Type B pancreatic cell (in vitro differentiated cells): ENCODE results near the gene CCNQ. TPM values are rescaled to one million over a fixed set of nuclear protein-coding genes. Genes with fewer than 3 reads are reported as not detected.
A peak's percentile ranks its signal among the peaks of the same experiment; 100 is the strongest.

ENCODE experiments used
- DNase-seq: peaks from one replicate; pipeline ENCODE4 v3.0.0; 2021; ENCODE audit warnings: mixed read lengths; ENCODE audit not compliant: unreplicated experiment; ENCODE audit errors: extremely low spot score
- H3K27ac Mint-ChIP-seq: 2 replicates; pipeline ENCODE4 v1.8.0; 2021; ENCODE audit warnings: mild to moderate bottlenecking, mixed read lengths
- H3K27me3 Mint-ChIP-seq: 2 replicates; pipeline ENCODE4 v1.8.0; 2021; ENCODE audit warnings: mixed read lengths
- H3K36me3 Mint-ChIP-seq: 2 replicates; pipeline ENCODE4 v1.8.0; 2021; ENCODE audit warnings: mixed read lengths
- H3K4me1 Mint-ChIP-seq: one replicate; pipeline ENCODE4 v1.8.0; 2021; ENCODE audit warnings: mixed read lengths; ENCODE audit not compliant: unreplicated experiment
- H3K4me3 Mint-ChIP-seq: 2 replicates; pipeline ENCODE4 v1.8.0; 2021; ENCODE audit warnings: mild to moderate bottlenecking, mixed read lengths
- H3K9me3 Mint-ChIP-seq: 2 replicates; pipeline ENCODE4 v1.8.0; 2021; ENCODE audit warnings: mixed read lengths
- CTCF ChIP-seq: fragments of 200-600 bp; sonication (generic); conservative IDR thresholded peaks from 2 replicates; pipeline ENCODE4 v1.5.0; 2021; ENCODE audit warnings: antibody characterized with exemption, mild to moderate bottlenecking
- total RNA-seq: library from RNA; stranded (reverse); gene quantifications from 2 replicates; pipeline ENCODE4 v1.2.1, GENCODE V29; 2021; ENCODE audit warnings: low replicate concordance

CCNQ gene
- total RNA-seq, 1 donor from 2014 or later = 19.0 TPM

DNA sequence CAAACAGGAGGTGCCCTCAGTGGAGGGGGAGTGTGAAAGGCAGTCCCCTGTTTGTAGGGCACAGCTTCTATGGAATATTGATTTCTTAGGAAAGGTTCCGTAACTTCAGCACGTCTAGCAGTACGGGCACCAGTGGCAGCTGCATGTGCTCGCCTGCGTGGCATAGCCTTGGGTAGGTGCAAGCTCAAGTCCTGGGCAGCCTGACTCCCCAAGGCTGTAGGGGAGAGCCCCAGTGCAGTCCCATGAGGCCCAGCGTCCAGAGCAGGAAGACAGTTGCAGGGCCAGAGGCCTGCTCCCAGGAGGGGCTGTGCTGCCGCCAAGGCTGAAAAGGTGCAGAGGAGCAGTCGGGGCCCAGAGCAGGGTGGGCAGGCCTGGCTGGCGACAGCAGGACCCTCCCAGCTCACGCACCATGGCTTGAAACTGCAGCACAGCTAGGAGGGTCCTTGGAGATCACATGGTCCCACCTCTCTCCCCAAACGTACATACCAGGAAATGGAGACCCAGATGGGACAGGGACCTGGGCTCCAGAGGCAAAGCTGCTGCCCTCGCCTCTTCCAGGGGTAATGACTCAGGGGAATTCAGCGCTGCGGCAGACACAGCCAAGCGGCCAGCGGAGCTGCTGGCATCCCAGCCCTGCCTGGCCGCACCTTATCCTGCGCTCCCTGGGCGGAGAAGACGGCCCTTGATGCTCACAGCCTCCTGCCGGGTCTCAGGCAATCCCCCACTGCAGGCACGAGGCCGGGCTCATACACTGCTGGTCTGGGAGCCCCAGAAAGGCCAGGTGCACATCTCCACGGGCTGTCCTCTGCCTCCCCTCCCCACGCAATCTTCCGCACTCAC lies 42.0 kb upstream of the CCNQ start:
- DNase-seq = no peak
- Mint-ChIP-seq H3K4me1 (no peaks in the 10 kb centered on the region), H3K9me3 (no peaks in the 10 kb centered on the region), H3K36me3 (no peaks in the 10 kb centered on the region), H3K27ac (no peak overlapping the region), H3K27me3 (peaks cover 35% of the 10 kb centered on the region), H3K4me3 (peak overlapping the region; percentile 51)
- no peak for TF ChIP-seq CTCF

GRCh38 chrX:153640045-153640686 lies 41.2 kb upstream of the CCNQ start:
- H3K9me3 Mint-ChIP-seq = no peaks in the 10 kb centered on the region
- H3K4me1 Mint-ChIP-seq = no peaks in the 10 kb centered on the region
- H3K36me3 Mint-ChIP-seq = no peaks in the 10 kb centered on the region
- TF ChIP-seq CTCF = no peak
- peaks cover 28% of the 10 kb centered on the region for H3K27me3 Mint-ChIP-seq
- DNase-seq = no peak
- no peak overlapping the region for H3K27ac Mint-ChIP-seq
- no peak overlapping the region for H3K4me3 Mint-ChIP-seq

DNA sequence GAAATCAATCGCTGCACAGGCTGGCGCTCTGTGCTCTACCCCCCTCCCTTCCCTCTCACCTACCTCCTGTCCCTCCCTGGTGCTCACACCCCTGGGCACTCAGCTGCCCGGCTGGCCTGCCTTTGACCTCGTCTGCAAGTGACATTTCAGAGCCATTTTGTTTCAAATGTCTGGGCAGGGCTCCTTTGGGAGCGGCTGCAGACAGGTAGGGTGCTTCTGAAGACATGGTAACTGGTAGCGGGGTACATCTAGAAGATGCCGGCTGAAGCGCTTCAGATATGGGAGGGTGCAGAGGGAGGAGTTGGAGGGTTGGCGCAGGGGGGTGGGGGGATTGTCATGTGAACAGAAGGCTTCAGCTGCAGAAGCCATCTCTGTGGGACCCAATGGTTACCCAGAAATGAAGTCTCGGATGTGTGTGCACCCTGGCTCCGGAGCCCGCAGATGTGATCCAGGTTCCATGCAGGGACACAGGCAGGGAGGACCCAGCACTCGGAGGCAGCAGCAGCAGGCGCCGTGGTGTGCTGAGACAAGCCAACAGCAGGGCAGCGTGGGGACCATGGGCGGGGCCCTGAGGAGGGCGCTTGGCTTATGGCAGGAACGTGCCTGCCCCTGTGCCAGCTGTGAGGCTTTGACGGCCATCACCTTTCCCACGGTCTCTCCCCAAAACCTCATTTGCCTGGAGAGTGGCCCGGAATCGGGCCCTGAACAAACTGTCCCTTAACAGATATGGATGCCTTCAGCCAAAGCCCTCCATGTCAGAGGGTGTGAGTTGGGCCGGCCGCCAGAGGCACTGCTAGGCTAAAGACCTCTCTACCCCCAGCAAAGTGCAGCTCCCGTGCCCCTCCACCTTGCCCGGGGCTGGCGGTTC lies 40.5 kb upstream of the CCNQ start:
- H3K27me3 Mint-ChIP-seq = peaks cover 21% of the 10 kb centered on the region
- H3K27ac Mint-ChIP-seq = no peak overlapping the region
- no peaks in the 10 kb centered on the region for H3K36me3 Mint-ChIP-seq
- no peak overlapping the region for H3K4me3 Mint-ChIP-seq
- H3K4me1 Mint-ChIP-seq = no peaks in the 10 kb centered on the region
- TF ChIP-seq CTCF = no peak
- no peak for DNase-seq
- H3K9me3 Mint-ChIP-seq = no peaks in the 10 kb centered on the region

DNA sequence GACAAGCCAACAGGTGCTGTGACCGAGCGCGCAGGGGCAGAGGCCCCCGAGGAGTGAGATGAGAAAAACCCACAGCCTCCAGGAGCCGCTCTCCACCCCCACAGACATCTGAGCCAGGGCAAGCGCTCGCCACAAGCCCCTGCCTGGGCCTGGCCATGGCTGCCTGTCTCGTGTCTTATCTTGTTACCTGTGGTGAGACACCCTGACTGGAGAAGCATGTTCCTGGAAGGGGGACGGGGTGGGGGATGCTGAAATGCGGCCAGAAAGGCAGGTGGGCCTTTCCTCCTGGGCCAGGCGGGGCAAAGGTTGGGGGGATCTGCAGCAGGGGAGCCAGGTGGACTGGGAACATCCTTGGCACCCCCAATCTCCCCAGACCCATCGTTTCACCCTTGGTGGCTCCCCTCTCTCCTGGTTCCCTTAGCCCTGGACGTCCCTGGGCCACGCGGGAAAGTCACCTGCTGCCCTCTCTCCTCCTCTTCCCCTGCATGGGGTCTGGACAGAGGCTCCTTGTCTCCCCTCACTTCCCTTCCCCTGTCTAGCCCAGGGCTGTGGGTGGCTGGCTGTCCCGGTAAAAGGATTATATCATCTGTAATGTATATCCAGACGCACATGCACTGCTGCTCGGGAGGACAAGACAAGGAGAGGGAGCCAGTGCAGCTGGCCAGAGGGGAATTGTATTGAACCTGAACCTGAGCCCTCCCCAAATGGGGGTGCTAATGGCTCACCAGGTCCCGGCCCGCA lies 39.7 kb upstream of the CCNQ start:
- TF ChIP-seq CTCF = no peak
- Mint-ChIP-seq H3K9me3 (no peaks in the 10 kb centered on the region), H3K27me3 (peaks cover 17% of the 10 kb centered on the region), H3K27ac (no peak overlapping the region), H3K4me3 (no peak overlapping the region), H3K4me1 (no peaks in the 10 kb centered on the region), H3K36me3 (no peaks in the 10 kb centered on the region)
- DNase-seq = no peak

DNA sequence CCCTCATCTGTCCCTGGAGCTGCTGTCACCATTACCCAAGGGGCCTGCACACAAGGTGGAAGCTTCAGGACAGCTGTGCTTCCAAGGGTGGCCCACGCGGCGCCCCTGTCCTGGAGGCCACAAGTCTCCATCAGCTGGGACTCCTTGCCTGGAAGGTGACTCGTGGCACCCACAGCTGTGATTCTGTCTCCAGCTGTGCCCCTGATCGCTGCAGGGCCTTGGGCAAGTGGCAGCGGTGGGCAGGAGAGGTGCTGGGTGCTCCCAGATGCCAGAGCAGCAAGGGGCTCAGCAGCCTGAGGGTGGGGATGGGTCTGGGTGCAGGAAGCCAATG lies 39.1 kb upstream of the CCNQ start:
- Mint-ChIP-seq H3K9me3 (no peaks in the 10 kb centered on the region), H3K36me3 (no peaks in the 10 kb centered on the region), H3K27me3 (peaks cover 13% of the 10 kb centered on the region), H3K4me3 (no peak overlapping the region), H3K4me1 (no peaks in the 10 kb centered on the region), H3K27ac (no peak overlapping the region)
- DNase-seq = no peak
- TF ChIP-seq CTCF = no peak
